Neural progenitor cell (in vitro differentiated cells): ENCODE measurements around the gene AGAP4. TPM values are rescaled to one million over a fixed set of nuclear protein-coding genes. Genes with fewer than 3 reads are reported as not detected.
"Not testable (repeated sequence)": the region's sequence is repeated elsewhere in the genome, so short reads cannot be mapped to it uniquely, and the experiment has no call there.

Experiments
- DNase-seq: peaks from one replicate; pipeline ENCODE4 v3.0.0-alpha.2; 2016; ENCODE audit warnings: low spot score
- H2AFZ ChIP-seq: fragments of 200-600 bp; sonication (generic); replicated peaks from 2 replicates; pipeline ENCODE4 v1.6.1; 2016; ENCODE audit warnings: antibody characterized with exemption
- H3F3A ChIP-seq: fragments of 200-600 bp; sonication (generic); 2 replicates; pipeline ENCODE4 v1.6.1; 2016; ENCODE audit warnings: antibody characterized with exemption, low read depth
- H3K27ac ChIP-seq: fragments of 200-600 bp; sonication (generic); 2 replicates; pipeline ENCODE4 v1.5.1; 2016; ENCODE audit warnings: mild to moderate bottlenecking
- H3K27me3 ChIP-seq: fragments of 200-600 bp; sonication (generic); 2 replicates; pipeline ENCODE4 v1.6.1; 2016; ENCODE audit warnings: mild to moderate bottlenecking, moderate library complexity
- H3K36me3 ChIP-seq: fragments of 200-600 bp; sonication (generic); 2 replicates; pipeline ENCODE4 v1.5.1; 2016
- H3K4me1 ChIP-seq: fragments of 200-600 bp; sonication (generic); 2 replicates; pipeline ENCODE4 v1.6.1; 2016; ENCODE audit warnings: mixed run types
- H3K4me2 ChIP-seq: fragments of 200-600 bp; sonication (generic); 2 replicates; pipeline ENCODE4 v1.6.1; 2016
- H3K4me3 ChIP-seq: fragments of 200-600 bp; sonication (generic); 2 replicates; pipeline ENCODE4 v1.5.1; 2016
- H3K79me2 ChIP-seq: fragments of 200-600 bp; sonication (generic); 2 replicates; pipeline ENCODE4 v1.6.1; 2016; ENCODE audit warnings: low read depth
- H3K9ac ChIP-seq: fragments of 200-600 bp; sonication (generic); 2 replicates; pipeline ENCODE4 v1.6.1; 2016
- H3K9me3 ChIP-seq: fragments of 200-600 bp; sonication (generic); 2 replicates; pipeline ENCODE4 v1.5.1; 2016; ENCODE audit warnings: low read depth
- H4K20me1 ChIP-seq: fragments of 200-600 bp; sonication (generic); 2 replicates; pipeline ENCODE4 v1.6.1; 2016; ENCODE audit warnings: low read depth
- H3K27ac Mint-ChIP-seq: 3 replicates; pipeline ENCODE4 v1.8.0; 2021; ENCODE audit warnings: mixed read lengths
- H3K27me3 Mint-ChIP-seq: 2 replicates; pipeline ENCODE4 v1.8.0; 2022; ENCODE audit warnings: low read depth, mild to moderate bottlenecking, inconsistent platforms, moderate library complexity, mixed read lengths; ENCODE audit not compliant: insufficient read depth
- H3K36me3 Mint-ChIP-seq: 3 replicates; pipeline ENCODE4 v1.8.0; 2021; ENCODE audit warnings: mixed read lengths
- H3K4me1 Mint-ChIP-seq: 3 replicates; pipeline ENCODE4 v1.8.0; 2021; ENCODE audit warnings: mixed read lengths
- H3K4me3 Mint-ChIP-seq: 3 replicates; pipeline ENCODE4 v1.8.0; 2021; ENCODE audit warnings: mild to moderate bottlenecking, moderate library complexity, mixed read lengths
- H3K9me3 Mint-ChIP-seq: 3 replicates; pipeline ENCODE4 v1.8.0; 2020; ENCODE audit warnings: mixed read lengths
- total RNA-seq: library from RNA; depleted of rRNA; stranded (reverse); fragments of >200 nt; gene quantifications from 2 replicates; pipeline ENCODE4 v1.2.3, GENCODE V29; 2015; ENCODE audit warnings: low replicate concordance

The AGAP4 gene
- total RNA-seq: 17.9 and 25.9 TPM in 2 replicates

- not testable (repeated sequence) for H3K4me3 ChIP-seq, H3K27me3 ChIP-seq, H3K4me3 Mint-ChIP-seq, H3K36me3 ChIP-seq, H3K4me1 ChIP-seq, H3K4me2 ChIP-seq, H3K27ac Mint-ChIP-seq, H3K9ac ChIP-seq, H4K20me1 ChIP-seq, H3K27me3 Mint-ChIP-seq, H3F3A ChIP-seq, H3K9me3 ChIP-seq, DNase-seq, H3K36me3 Mint-ChIP-seq, H2AFZ ChIP-seq, H3K4me1 Mint-ChIP-seq, H3K27ac ChIP-seq, H3K9me3 Mint-ChIP-seq, H3K79me2 ChIP-seq
Observed at GRCh38 chr10:45847400-45847799, at the start of gene AGAP4. Gene AGAP4, minus strand, starts transcription at chr10:45847500. Its CDS starts 153 bp downstream, at chr10:45847347.

GRCh38 chr10:45890721-45891120 lies 43.4 kb upstream of the AGAP4 start:
- H3K27ac ChIP-seq, H3K4me2 ChIP-seq, H3K9me3 ChIP-seq, H4K20me1 ChIP-seq, H3K27me3 Mint-ChIP-seq, H3K79me2 ChIP-seq, DNase-seq, H3K36me3 ChIP-seq, H3K4me3 ChIP-seq, H3K27ac Mint-ChIP-seq, H3F3A ChIP-seq, H2AFZ ChIP-seq, H3K4me1 Mint-ChIP-seq, H3K36me3 Mint-ChIP-seq, H3K9me3 Mint-ChIP-seq, H3K27me3 ChIP-seq, H3K4me3 Mint-ChIP-seq, H3K4me1 ChIP-seq, H3K9ac ChIP-seq: not testable (repeated sequence)

GRCh38 chr10:45889539-45890230 lies 42.4 kb upstream of the AGAP4 start:
- H3K27ac ChIP-seq: not testable (repeated sequence)

GRCh38 chr10:45882880-45883279 lies 35.6 kb upstream of the AGAP4 start:
- not testable (repeated sequence) for H3K27me3 Mint-ChIP-seq, H3K36me3 Mint-ChIP-seq, H3K4me3 ChIP-seq, H3K27ac ChIP-seq, H3K36me3 ChIP-seq, H2AFZ ChIP-seq, H3K9me3 ChIP-seq, H3K27ac Mint-ChIP-seq, H3K4me1 Mint-ChIP-seq, H3K9me3 Mint-ChIP-seq, H3F3A ChIP-seq, H3K79me2 ChIP-seq, DNase-seq, H3K4me1 ChIP-seq, H3K4me2 ChIP-seq, H4K20me1 ChIP-seq, H3K27me3 ChIP-seq, H3K4me3 Mint-ChIP-seq, H3K9ac ChIP-seq

More at GRCh38 chr10:45889539-45890230, 42.4 kb upstream of the AGAP4 start:
- H3K4me2 ChIP-seq, H2AFZ ChIP-seq, H3K79me2 ChIP-seq, DNase-seq, H3K9me3 ChIP-seq, H3K27ac Mint-ChIP-seq, H3K36me3 Mint-ChIP-seq, H3K9me3 Mint-ChIP-seq, H3K4me1 ChIP-seq, H3K27me3 ChIP-seq, H3K4me1 Mint-ChIP-seq, H3K4me3 Mint-ChIP-seq, H3F3A ChIP-seq, H3K4me3 ChIP-seq, H3K9ac ChIP-seq, H3K36me3 ChIP-seq, H3K27me3 Mint-ChIP-seq, H4K20me1 ChIP-seq: not testable (repeated sequence)

- H4K20me1 ChIP-seq, H3K79me2 ChIP-seq, H3K27ac ChIP-seq, H3F3A ChIP-seq, H3K27me3 Mint-ChIP-seq, H2AFZ ChIP-seq, H3K36me3 ChIP-seq, H3K27ac Mint-ChIP-seq, H3K36me3 Mint-ChIP-seq, H3K4me2 ChIP-seq, H3K9ac ChIP-seq, H3K4me3 Mint-ChIP-seq, H3K4me3 ChIP-seq, H3K9me3 ChIP-seq, DNase-seq, H3K9me3 Mint-ChIP-seq, H3K27me3 ChIP-seq, H3K4me1 Mint-ChIP-seq, H3K4me1 ChIP-seq: not testable (repeated sequence)
Observed at GRCh38 chr10:45865404-45865803, 18.1 kb upstream of the AGAP4 start.

- H3K27ac Mint-ChIP-seq, H3F3A ChIP-seq, H3K27ac ChIP-seq, DNase-seq, H3K4me1 Mint-ChIP-seq, H3K4me2 ChIP-seq, H3K9me3 Mint-ChIP-seq, H3K9ac ChIP-seq, H3K4me1 ChIP-seq, H3K27me3 ChIP-seq, H3K4me3 Mint-ChIP-seq, H3K4me3 ChIP-seq, H3K27me3 Mint-ChIP-seq, H3K9me3 ChIP-seq, H2AFZ ChIP-seq, H3K36me3 ChIP-seq, H3K36me3 Mint-ChIP-seq, H4K20me1 ChIP-seq, H3K79me2 ChIP-seq: not testable (repeated sequence)
Observed at GRCh38 chr10:45864264-45864663, 17.0 kb upstream of the AGAP4 start.

- H3K79me2 ChIP-seq, H3K27ac ChIP-seq, H2AFZ ChIP-seq, H3K27ac Mint-ChIP-seq, H3K9ac ChIP-seq, H3K27me3 ChIP-seq, H3K4me3 ChIP-seq, DNase-seq, H3K27me3 Mint-ChIP-seq, H3K4me1 Mint-ChIP-seq, H3F3A ChIP-seq, H3K9me3 ChIP-seq, H3K4me3 Mint-ChIP-seq, H3K36me3 ChIP-seq, H3K36me3 Mint-ChIP-seq, H4K20me1 ChIP-seq, H3K4me1 ChIP-seq, H3K9me3 Mint-ChIP-seq, H3K4me2 ChIP-seq: not testable (repeated sequence)
Observed at GRCh38 chr10:45863632-45864031, 16.3 kb upstream of the AGAP4 start.

- H3F3A ChIP-seq, H3K27me3 ChIP-seq, H3K4me2 ChIP-seq, H3K4me1 Mint-ChIP-seq, H3K9me3 Mint-ChIP-seq, H3K9me3 ChIP-seq, H3K4me1 ChIP-seq, H3K27ac ChIP-seq, H3K4me3 Mint-ChIP-seq, H3K79me2 ChIP-seq, H3K36me3 Mint-ChIP-seq, H3K36me3 ChIP-seq, DNase-seq, H3K27ac Mint-ChIP-seq, H3K4me3 ChIP-seq, H3K9ac ChIP-seq, H3K27me3 Mint-ChIP-seq, H2AFZ ChIP-seq, H4K20me1 ChIP-seq: not testable (repeated sequence)
Observed at GRCh38 chr10:45857931-45858330, 10.6 kb upstream of the AGAP4 start.
